NCI-H82 treated with DMSO at 0.1 percent for 48 hours (cell line): ENCODE data around the gene ARL6IP6.

Experiments used
- DNase-seq: peaks from one replicate; lab custom pipeline; 2025; ENCODE audit not compliant: unreplicated experiment; lab: John Stamatoyannopoulos, UW

ARL6IP6 gene

DNA sequence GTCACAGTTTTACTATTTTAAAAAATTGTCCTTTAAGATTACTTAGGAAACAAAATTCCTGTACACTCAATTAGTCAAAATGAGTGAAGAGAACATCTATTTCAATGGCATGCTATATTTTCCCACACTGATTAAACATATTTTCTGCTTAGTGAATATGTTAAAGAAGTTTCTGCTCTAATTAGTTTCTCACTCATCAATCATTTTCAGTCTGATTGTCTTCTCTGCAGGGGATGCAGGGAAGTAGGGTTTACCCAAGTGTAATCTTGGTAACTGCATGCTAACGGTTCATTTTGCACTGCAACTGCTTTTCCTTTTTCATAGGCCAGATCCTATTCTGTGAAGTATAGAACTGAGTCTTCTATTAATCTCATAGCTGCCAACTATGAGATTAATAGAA lies 78.5 kb downstream of the ARL6IP6 start:
- no peak for DNase-seq

DNA sequence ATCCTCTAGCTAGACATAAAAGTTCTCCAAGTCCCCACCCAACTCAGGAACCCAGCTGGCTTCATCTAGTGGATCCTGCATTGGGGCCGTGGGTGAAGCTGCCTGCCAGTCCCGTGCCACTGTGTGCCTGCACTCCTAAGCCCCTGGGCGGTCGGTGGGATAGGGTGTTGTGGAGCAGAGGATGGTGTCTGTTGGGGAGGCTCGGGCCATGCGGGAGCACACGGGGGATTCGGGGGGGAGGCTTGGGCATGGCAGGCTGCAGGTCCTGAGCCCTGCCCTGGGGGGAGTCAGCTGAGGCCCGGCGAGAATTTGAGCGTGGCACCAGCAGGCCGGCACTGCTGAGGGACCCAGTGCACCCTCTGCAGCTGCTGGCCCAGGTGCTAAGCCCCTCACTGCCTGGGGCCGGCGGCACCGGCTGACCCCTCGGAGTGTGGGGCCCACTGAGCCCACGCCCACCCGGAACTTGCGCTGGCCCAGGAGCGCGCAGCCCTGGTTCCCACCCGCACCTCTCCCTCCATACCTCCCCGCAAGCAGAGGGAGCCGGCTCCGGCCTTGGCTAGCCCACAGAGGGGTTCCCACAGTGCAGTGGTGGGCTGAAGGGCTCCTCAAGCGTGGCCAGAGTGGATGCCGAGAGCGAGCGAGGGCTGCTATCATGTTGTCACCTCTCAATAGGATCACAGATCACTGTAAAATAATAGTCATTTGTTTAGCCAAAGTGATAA lies 86.4 kb downstream of the ARL6IP6 start:
- DNase-seq: no peak

DNA sequence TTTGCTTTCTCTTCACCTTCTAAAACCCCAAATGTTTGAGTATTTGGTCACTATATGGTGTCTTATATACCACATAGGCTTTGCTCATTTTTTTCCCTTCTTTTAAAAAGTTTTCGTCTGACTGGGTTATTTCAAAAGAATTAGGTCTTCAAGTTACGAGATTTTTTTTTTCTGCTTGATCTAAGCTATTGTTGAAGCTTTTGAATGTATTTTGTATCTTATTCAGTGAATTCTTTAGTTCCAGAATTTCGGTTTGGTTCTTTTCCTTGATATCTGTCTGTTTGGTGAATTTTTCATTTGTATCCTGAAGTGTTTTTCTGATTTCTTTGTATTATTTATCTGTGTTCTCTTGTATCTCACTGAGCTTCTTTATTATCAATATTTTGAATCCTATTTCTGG lies 93.5 kb downstream of the ARL6IP6 start:
- DNase-seq: no peak
